ENCODE results near the gene CLDN11. TPM values are rescaled to one million over a fixed set of nuclear protein-coding genes. Genes with fewer than 3 reads are reported as not detected.

CLDN11 gene
- total RNA-seq, 1 donor from 2014 or later: 1.6 TPM

- peaks cover 2% of the 10 kb centered on the region for H3K36me3 Mint-ChIP-seq
- no peaks in the 10 kb centered on the region for H4K20me1 ChIP-seq (ENCODE audit: low read depth)
- H3K9me3 Mint-ChIP-seq: no peaks in the 10 kb centered on the region
- no peaks in the 10 kb centered on the region for H3K27me3 ChIP-seq
- H3K9ac ChIP-seq: no peak overlapping the region
- DNase-seq (ENCODE audit: low spot score): no peak
- H3K9me3 ChIP-seq (ENCODE audit: low read depth): no peaks in the 10 kb centered on the region
- no peaks in the 10 kb centered on the region for H3K79me2 ChIP-seq (ENCODE audit: low read depth)
- H3K4me2 ChIP-seq: no peak overlapping the region
- no peak overlapping the region for H2AFZ ChIP-seq (replicated peaks)
- H3K27ac ChIP-seq: no peak overlapping the region
- H3K27ac Mint-ChIP-seq: peak overlapping the region; percentile 8
- H3F3A ChIP-seq (ENCODE audit: low read depth): peaks cover 5% of the 10 kb centered on the region
- no peak for TF ChIP-seq EZH2phosphoT487 (IDR thresholded peaks at IDR 0.05)
- no peak for TF ChIP-seq EZH2 (IDR thresholded peaks at IDR 0.05)
- peaks cover 17% of the 10 kb centered on the region for H3K4me1 ChIP-seq
- no peaks in the 10 kb centered on the region for H3K36me3 ChIP-seq
- no peak overlapping the region for H3K4me3 ChIP-seq
- peaks cover 39% of the 10 kb centered on the region for H3K4me1 Mint-ChIP-seq
- no peak overlapping the region for H3K4me3 Mint-ChIP-seq
- peaks cover 2% of the 10 kb centered on the region for H3K27me3 Mint-ChIP-seq (ENCODE audit: insufficient read depth, low read depth)
Measured at GRCh38 chr3:170432416-170432815, 13.7 kb downstream of the CLDN11 start.

GRCh38 chr3:170436697-170437096 is 18.0 kb downstream of the CLDN11 start:
- H3K36me3 Mint-ChIP-seq: peaks cover 3% of the 10 kb centered on the region
- Histone ChIP-seq H3K27me3 (no peaks in the 10 kb centered on the region), H4K20me1 (ENCODE audit: low read depth) (no peaks in the 10 kb centered on the region), H3K9me3 (ENCODE audit: low read depth) (no peaks in the 10 kb centered on the region), H3K36me3 (no peaks in the 10 kb centered on the region), H3K4me3 (no peak overlapping the region), H3K79me2 (ENCODE audit: low read depth) (no peaks in the 10 kb centered on the region), H3K4me1 (no peaks in the 10 kb centered on the region), H3K27ac (no peak overlapping the region), H3K4me2 (no peak overlapping the region), H2AFZ (replicated peaks) (no peak overlapping the region), H3K9ac (no peak overlapping the region), H3F3A (ENCODE audit: low read depth) (no peaks in the 10 kb centered on the region)
- H3K4me3 Mint-ChIP-seq: no peak overlapping the region
- DNase-seq (ENCODE audit: low spot score): no peak
- H3K27ac Mint-ChIP-seq: no peak overlapping the region
- H3K9me3 Mint-ChIP-seq: peaks cover 2% of the 10 kb centered on the region
- TF ChIP-seq EZH2phosphoT487 (IDR thresholded peaks at IDR 0.05) (no peak), CTCF (IDR thresholded peaks at IDR 0.05) (no peak)
- peaks cover 14% of the 10 kb centered on the region for H3K4me1 Mint-ChIP-seq
- H3K27me3 Mint-ChIP-seq (ENCODE audit: insufficient read depth, low read depth): peaks cover 6% of the 10 kb centered on the region

GRCh38 chr3:170437176-170437575 is 18.5 kb downstream of the CLDN11 start:
- H3K27me3 Mint-ChIP-seq (ENCODE audit: insufficient read depth, low read depth): peaks cover 8% of the 10 kb centered on the region
- H3K9me3 Mint-ChIP-seq: peaks cover 2% of the 10 kb centered on the region

More at GRCh38 chr3:170437176-170437575, 18.5 kb downstream of the CLDN11 start:
- no peaks in the 10 kb centered on the region for H4K20me1 ChIP-seq (ENCODE audit: low read depth)
- Mint-ChIP-seq H3K4me3 (no peak overlapping the region), H3K36me3 (peaks cover 3% of the 10 kb centered on the region), H3K4me1 (peaks cover 14% of the 10 kb centered on the region), H3K27ac (no peak overlapping the region)
- H3K4me2 ChIP-seq: no peak overlapping the region
- no peak for DNase-seq (ENCODE audit: low spot score)
- H3F3A ChIP-seq (ENCODE audit: low read depth): no peaks in the 10 kb centered on the region
- TF ChIP-seq EZH2phosphoT487 (IDR thresholded peaks at IDR 0.05): no peak
- TF ChIP-seq CTCF (IDR thresholded peaks at IDR 0.05): no peak
- TF ChIP-seq EZH2 (IDR thresholded peaks at IDR 0.05): no peak
- no peak overlapping the region for H3K4me3 ChIP-seq
- H3K9me3 ChIP-seq (ENCODE audit: low read depth): no peaks in the 10 kb centered on the region
- no peaks in the 10 kb centered on the region for H3K27me3 ChIP-seq
- H3K9ac ChIP-seq: no peak overlapping the region
- H2AFZ ChIP-seq (replicated peaks): no peak overlapping the region
- H3K27ac ChIP-seq: no peak overlapping the region
- no peaks in the 10 kb centered on the region for H3K4me1 ChIP-seq
- no peaks in the 10 kb centered on the region for H3K79me2 ChIP-seq (ENCODE audit: low read depth)
- H3K36me3 ChIP-seq: no peaks in the 10 kb centered on the region
